AG09309 (cell line): ENCODE measurements around the gene KCNJ13.

Source experiments
- DNase-seq: peaks from one replicate; pipeline ENCODE4 v3.0.0-alpha.2; 2010; ENCODE audit warnings: low read depth
- H3K4me3 ChIP-seq: 2 replicates; pipeline ENCODE4 v1.5.1; 2011; ENCODE audit warnings: mild to moderate bottlenecking, low read depth, low read length, moderate library complexity; ENCODE audit not compliant: control insufficient read depth
- CTCF ChIP-seq: IDR thresholded peaks from 2 replicates; pipeline ENCODE4 v1.5.1; 2011; ENCODE audit warnings: mild to moderate bottlenecking, low read depth, low read length, inconsistent platforms; ENCODE audit not compliant: insufficient read depth, control insufficient read depth; ENCODE audit errors: missing control alignments

The KCNJ13 gene

GRCh38 chr2:232773815-232774214, 2.5 kb downstream of the KCNJ13 start:
- TF ChIP-seq CTCF, result no peak
- no peak for DNase-seq
- H3K4me3 ChIP-seq, result no peak overlapping the region

DNA sequence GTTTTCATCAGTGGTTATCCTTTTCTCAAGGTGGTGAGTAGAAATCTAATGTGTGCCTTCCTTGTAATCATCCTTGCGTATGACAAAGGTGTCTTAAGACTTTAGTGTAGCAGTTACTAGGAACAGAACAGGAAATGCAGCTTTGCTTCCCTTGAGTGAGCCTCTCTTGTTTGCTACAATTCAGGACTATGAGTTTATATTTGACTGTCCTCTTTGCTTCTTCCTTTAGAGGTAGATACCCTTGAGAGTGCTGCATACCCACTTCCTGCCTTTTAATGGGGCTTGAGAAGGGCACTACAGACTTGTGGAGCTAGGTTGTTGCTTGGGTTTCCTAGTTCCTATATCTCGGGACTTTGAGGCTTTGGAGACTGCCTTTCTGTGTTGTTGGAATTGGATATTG, 3.8 kb downstream of the KCNJ13 start:
- DNase-seq, result no peak
- no peak overlapping the region for H3K4me3 ChIP-seq
- TF ChIP-seq CTCF, result no peak

GRCh38 chr2:232771870-232772269, 4.5 kb downstream of the KCNJ13 start:
- H3K4me3 ChIP-seq, result no peak overlapping the region
- DNase-seq, result no peak
- no peak for TF ChIP-seq CTCF

DNA sequence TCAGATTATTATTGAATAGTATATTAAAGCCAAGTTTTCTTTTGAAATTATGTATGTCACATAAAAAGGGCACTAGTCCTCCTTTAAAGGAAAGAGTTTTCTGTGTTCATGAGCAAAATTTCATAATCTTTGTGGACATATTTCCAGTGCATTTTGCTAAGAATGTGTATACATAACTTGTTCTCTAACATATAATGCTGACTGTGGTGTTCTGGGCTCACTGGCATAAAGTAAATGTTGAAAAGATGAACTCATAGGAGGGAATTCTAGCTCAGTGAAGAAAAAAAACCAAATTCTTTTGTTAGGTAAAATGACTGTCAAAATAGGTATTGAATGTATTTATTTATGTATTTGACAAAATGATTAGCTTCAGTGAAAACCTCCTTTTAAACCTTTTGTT, 6.2 kb downstream of the KCNJ13 start:
- H3K4me3 ChIP-seq, result no peak overlapping the region
- TF ChIP-seq CTCF, result no peak
- no peak for DNase-seq

DNA sequence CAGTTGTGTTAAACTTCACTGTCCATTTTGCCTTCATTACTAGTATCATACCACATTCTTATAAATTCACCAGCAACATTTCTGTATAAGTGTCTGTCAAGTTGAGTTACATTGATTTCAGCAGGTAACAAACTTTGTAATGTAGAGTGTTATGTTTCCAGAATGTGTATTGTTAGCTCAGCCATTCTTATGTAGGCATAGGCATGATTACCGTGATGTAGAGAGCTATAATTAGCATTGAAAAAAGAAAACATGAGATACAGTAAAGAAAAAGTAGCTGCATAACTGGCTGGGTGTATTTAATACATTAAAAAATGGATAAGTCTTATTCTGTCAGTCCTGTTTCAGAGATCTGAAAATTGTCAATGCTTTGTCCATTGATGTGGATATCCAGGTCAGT, 8.5 kb downstream of the KCNJ13 start:
- H3K4me3 ChIP-seq, result no peak overlapping the region
- TF ChIP-seq CTCF, result no peak
- DNase-seq, result no peak

GRCh38 chr2:232761301-232761907, 15.0 kb downstream of the KCNJ13 start:
- TF ChIP-seq CTCF, result peak; percentile 60
- H3K4me3 ChIP-seq, result no peak overlapping the region
- no peak for DNase-seq

GRCh38 chr2:232757905-232758304, 18.5 kb downstream of the KCNJ13 start:
- no peak overlapping the region for H3K4me3 ChIP-seq
- no peak for TF ChIP-seq CTCF
- DNase-seq, result no peak
